Upper lobe of left lung (tissue), 4 donors: ENCODE results near the gene GAPVD1.

Source experiments
- CTCF ChIP-seq, 6 experiments: fragments of 450-650 bp in 4 of 6; fragments of 200-600 bp in 2 of 6; sonication (generic) in 2 of 6; IDR thresholded peaks; one replicate each; pipeline ENCODE4 v1.5.1; 2016 to 2019; ENCODE audit warnings: antibody characterized with exemption in 6 of 6
- POLR2A ChIP-seq, 4 donors: fragments of 450-650 bp; IDR thresholded peaks; one replicate each; pipeline ENCODE4 v1.5.1; 2016 to 2017; ENCODE audit warnings: antibody characterized with exemption in 4 of 4, mild to moderate bottlenecking in 2 of 4

- TF ChIP-seq CTCF (IDR thresholded peaks at IDR 0.05) = no peak
- TF ChIP-seq POLR2A (IDR thresholded peaks at IDR 0.05) = no peak
These were observed 136.6 kb downstream of the GAPVD1 start for GRCh38 chr9:125398243-125398642.
